K562 (cell line): Measurements from ENCODE around the gene SEBOX. TPM values are rescaled to one million over a fixed set of nuclear protein-coding genes. Genes with fewer than 3 reads are reported as not detected.
A peak's percentile ranks its signal among the peaks of the same experiment; 100 is the strongest.

ENCODE experiments used
- ATAC-seq: fragments of 200-7000 bp; cut with Tn5 transposase; 3 replicates; pipeline ENCODE4 v1.9.1; 2020; ENCODE audit warnings: moderate library complexity
- BruUV-seq: library from RNA; stranded (reverse); fragments of 400-500 nt; replicated peaks from 2 replicates; lab custom pipeline; 2021; lab: Mats Ljungman, UMichigan
- CTCF ChIA-PET: fragments of 300-600 bp; formaldehyde crosslinking; extraction: SDS; loops from one replicate; lab custom pipeline; 2021; ENCODE audit warnings: low intra/inter-chr PET ratio; lab: Yijun Ruan, JAX
- POLR2A ChIA-PET: fragments of 300-600, 350-650 bp; sonication (Branson Sonifier 250); formaldehyde crosslinking; extraction: SDS; loops from one replicate; lab custom pipeline; 2021; ENCODE audit warnings: antibody characterized with exemption, inconsistent platforms; lab: Yijun Ruan, JAX
- DNase-seq, 4 experiments: peaks; one replicate each; pipeline versions ENCODE4 v3.0.0 to v3.0.0-alpha.2; 2011 to 2018; ENCODE audit warnings: low spot score in 3 of 4, mixed read lengths in 3 of 4; ENCODE audit errors: extremely low read depth in 1 of 4
- FAIRE-seq: peaks from 2 replicates; lab custom pipeline; 2011; peaks lifted over from hg19 to GRCh38; lab: Jason Lieb, UNC
- H2AFZ ChIP-seq: 2 replicates; pipeline ENCODE4 v1.6.0; 2011; ENCODE audit warnings: low read depth, low read length, control low read depth, inconsistent platforms
- H3K27ac ChIP-seq: fragments of 200-600 bp; 3 replicates; pipeline ENCODE4 v1.8.0; 2011; ENCODE audit warnings: low read depth, mild to moderate bottlenecking, control low read depth, inconsistent platforms, low read length, moderate library complexity, mixed read lengths; ENCODE audit errors: extremely low read depth
- H3K27me3 ChIP-seq, 2 experiments: fragments of 300-600 bp in 1 of 2; 2 replicates in 1 of 2; 3 replicates in 1 of 2; pipeline versions ENCODE4 v1.6.0 to v1.8.0; 2011; ENCODE audit warnings: inconsistent platforms in 2 of 2, low read length in 2 of 2, mild to moderate bottlenecking in 1 of 2, mixed read lengths in 1 of 2, moderate library complexity in 1 of 2; ENCODE audit not compliant: control insufficient read depth in 2 of 2, insufficient read depth in 2 of 2
- H3K36me3 ChIP-seq: fragments of 300-600 bp; 3 replicates; pipeline ENCODE4 v1.8.0; 2011; ENCODE audit warnings: mild to moderate bottlenecking, low read length, inconsistent platforms; ENCODE audit not compliant: control insufficient read depth, insufficient read depth
- H3K4me1 ChIP-seq, 2 experiments: fragments of 200-600 bp in 1 of 2; replicated peaks in 1 of 2; 2 replicates in 1 of 2; 3 replicates in 1 of 2; pipeline versions ENCODE4 v1.5.1 to v1.8.0; 2011; ENCODE audit warnings: inconsistent platforms in 2 of 2, low read length in 2 of 2, mild to moderate bottlenecking in 1 of 2, mixed read lengths in 1 of 2, moderate library complexity in 1 of 2; ENCODE audit not compliant: control insufficient read depth in 2 of 2, insufficient read depth in 2 of 2
- H3K4me2 ChIP-seq: 2 replicates; pipeline ENCODE4 v1.6.1; 2011; ENCODE audit warnings: low read length, control low read depth, inconsistent platforms, mixed read lengths; ENCODE audit not compliant: insufficient read depth
- H3K4me3 ChIP-seq: fragments of 200-600 bp; sonication (generic), shearing (Covaris generic); 2 replicates; pipeline ENCODE4 v1.5.1; 2016; ENCODE audit warnings: control low read depth, inconsistent platforms
- H3K79me2 ChIP-seq: fragments of 200-600 bp; 3 replicates; pipeline ENCODE4 v1.8.0; 2011; ENCODE audit warnings: low read length, inconsistent platforms; ENCODE audit not compliant: control insufficient read depth, insufficient read depth
- H3K9ac ChIP-seq, 2 experiments: 2 replicates each; pipeline versions ENCODE4 v1.6.0 to v1.6.1; 2011; ENCODE audit warnings: low read depth in 2 of 2, low read length in 2 of 2, control low read depth in 1 of 2, inconsistent platforms in 1 of 2, mild to moderate bottlenecking in 1 of 2, mixed read lengths in 1 of 2; ENCODE audit not compliant: insufficient read depth in 1 of 2
- H3K9me1 ChIP-seq: one replicate; pipeline ENCODE4 v1.6.0; 2011; ENCODE audit warnings: inconsistent platforms, mild to moderate bottlenecking, low read length, moderate library complexity; ENCODE audit not compliant: control insufficient read depth, insufficient read depth
- H3K9me3 ChIP-seq: replicated peaks from 2 replicates; pipeline ENCODE4 v1.5.1; 2011; ENCODE audit warnings: low read depth, low read length, inconsistent platforms; ENCODE audit not compliant: control insufficient read depth, insufficient read depth
- H4K20me1 ChIP-seq: replicated peaks from 2 replicates; pipeline ENCODE4 v1.6.1; 2011; ENCODE audit warnings: low read length, inconsistent platforms, mixed read lengths; ENCODE audit not compliant: control insufficient read depth, insufficient read depth
- ATF7 ChIP-seq: fragments of 450-650 bp; IDR thresholded peaks from 2 replicates; pipeline ENCODE4 v1.7.1; 2014; ENCODE audit warnings: mild to moderate bottlenecking, moderate library complexity
- CEBPB ChIP-seq: fragments of 450-650 bp; IDR thresholded peaks from 2 replicates; pipeline ENCODE4 v1.6.1; 2016; ENCODE audit warnings: missing genetic modification characterization, missing compliant biosample characterization
- CEBPG ChIP-seq, 3 experiments: fragments of 200-800 bp in 1 of 3; sonication (Bioruptor generic) in 1 of 3; sonication (generic) in 1 of 3; formaldehyde crosslinking in 1 of 3; IDR thresholded peaks in 2 of 3; conservative IDR thresholded peaks in 1 of 3; 2 replicates each; pipeline versions ENCODE4 v1.6.1 to v1.8.0; 2016 to 2022; ENCODE audit warnings: missing compliant biosample characterization in 2 of 3, missing genetic modification characterization in 2 of 3, mild to moderate bottlenecking in 1 of 3, missing genetic modification reagents in 1 of 3
- CTBP1 ChIP-seq: fragments of 450-650 bp; IDR thresholded peaks from 2 replicates; pipeline ENCODE4 v1.6.1; 2016; ENCODE audit warnings: borderline replicate concordance
- E2F3 ChIP-seq: fragments of 250-450 bp; sonication (Bioruptor Pico); IDR thresholded peaks from 2 replicates; pipeline ENCODE4 v1.4.0; 2020; ENCODE audit warnings: mild to moderate bottlenecking
- HDAC6 ChIP-seq: IDR thresholded peaks from 2 replicates; pipeline ENCODE4 v1.6.1; 2012; ENCODE audit warnings: low read depth, mild to moderate bottlenecking, control low read depth, inconsistent platforms, low read length, moderate library complexity
- JUN ChIP-seq, 2 experiments: sonication (generic) in 1 of 2; formaldehyde crosslinking in 1 of 2; IDR thresholded peaks; 2 replicates each; pipeline versions ENCODE4 v1.6.1 to v1.8.0; 2012 to 2022; ENCODE audit warnings: borderline replicate concordance in 2 of 2, mild to moderate bottlenecking in 2 of 2, improper control_type of control experiment in 1 of 2, low read depth in 1 of 2, low read length in 1 of 2, missing genetic modification reagents in 1 of 2
- JUND ChIP-seq, 2 experiments: IDR thresholded peaks; 2 replicates in 1 of 2; 3 replicates in 1 of 2; pipeline ENCODE4 v1.6.1; 2011; ENCODE audit warnings: borderline replicate concordance in 2 of 2, low read depth in 2 of 2, low read length in 2 of 2, improper control_type of control experiment in 1 of 2, missing biosample characterization in 1 of 2, missing genetic modification characterization in 1 of 2, missing genetic modification reagents in 1 of 2
- MAFK ChIP-seq: IDR thresholded peaks from 2 replicates; pipeline ENCODE4 v1.6.1; 2011; ENCODE audit warnings: low read length, improper control_type of control experiment
- PCBP2 ChIP-seq: fragments of 200-400 bp; formaldehyde crosslinking; IDR thresholded peaks from 2 replicates; pipeline ENCODE4 v1.6.1; 2018; ENCODE audit warnings: low read length, low read depth, mild to moderate bottlenecking, moderate library complexity; ENCODE audit not compliant: poor library complexity, severe bottlenecking
- RCOR1 ChIP-seq, 2 experiments: IDR thresholded peaks; 2 replicates each; pipeline ENCODE4 v1.6.1; 2012; ENCODE audit warnings: low read depth in 2 of 2, low read length in 2 of 2, borderline replicate concordance in 1 of 2, improper control_type of control experiment in 1 of 2
- SOX6 ChIP-seq: fragments of 450-650 bp; IDR thresholded peaks from 2 replicates; pipeline ENCODE4 v1.6.1; 2014; ENCODE audit warnings: mild to moderate bottlenecking
- WHSC1 ChIP-seq: IDR thresholded peaks from one replicate; pipeline ENCODE4 v1.6.1; 2012; ENCODE audit warnings: low read length, control low read depth, inconsistent platforms
- ZNF253 ChIP-seq: fragments of 250-450 bp; sonication (Bioruptor Pico); conservative IDR thresholded peaks from 2 replicates; pipeline ENCODE4 v1.6.1; 2021; ENCODE audit warnings: mild to moderate bottlenecking
- ZNF431 ChIP-seq: sonication (generic); formaldehyde crosslinking; IDR thresholded peaks from 2 replicates; pipeline ENCODE4 v1.8.0; 2022; ENCODE audit warnings: mild to moderate bottlenecking, missing genetic modification reagents
- WGBS: fragments of 100-300 bp; shearing (Covaris generic); methylation state at CpG from one replicate; pipeline ENCODE4 v1.1.6; 2016; ENCODE audit warnings: low coverage, mixed read lengths; ENCODE audit not compliant: insufficient coverage; ENCODE audit errors: missing lambda C conversion rate; 5-methylcytosine and 5-hydroxymethylcytosine counted together
- in situ Hi-C: fragments of 300-500 bp; cut with MboI; formaldehyde crosslinking; loops from 4 replicates; pipeline ENCODE4 v1.15.0; 2018; ENCODE audit warnings: inconsistent platforms, mixed read lengths
- intact Hi-C: fragments of 100-400 bp; cut with micrococcal nuclease; formaldehyde crosslinking; loops from 2 replicates; pipeline ENCODE4 v1.14.2; 2022
- polyA plus RNA-seq, 8 experiments: library from polyadenylated mRNA; depleted of rRNA in 4 of 8; stranded (reverse) in 5 of 8; unstranded in 3 of 8; fragments of >200 nt; fragmentation: Nextera tagmentation in 2 of 8; fragmentation: Illumina TruSeq in 1 of 8; extraction: Ambion mirVana in 2 of 8; extraction: Trizol in 1 of 8; gene quantifications; 2 replicates each; pipeline versions ENCODE4 v1.2.1 to v1.2.3, GENCODE V29; 2011 to 2014; ENCODE audit warnings: inconsistent platforms in 1 of 8, missing spikeins in 1 of 8
- total RNA-seq, 7 experiments: library from RNA; depleted of rRNA in 6 of 7; stranded (reverse); fragments of >200 nt in 6 of 7; fragmentation: Illumina TruSeq in 2 of 7; extraction: Trizol in 2 of 7; gene quantifications; 2 replicates each; pipeline versions ENCODE4 v1.2.1 to v1.2.3, GENCODE V29; 2011 to 2021; ENCODE audit warnings: low replicate concordance in 1 of 7
- TF ChIP-seq, protein P1 (sequence below): fragments of 450-650 bp; IDR thresholded peaks from 2 replicates; pipeline ENCODE4 v1.6.1; 2016; ENCODE audit warnings: low read depth, mild to moderate bottlenecking, moderate library complexity
- TF ChIP-seq, protein P2 (sequence below), 2 experiments: fragments of 450-650 bp in 1 of 2; sonication (generic) in 1 of 2; formaldehyde crosslinking in 1 of 2; IDR thresholded peaks in 1 of 2; conservative IDR thresholded peaks in 1 of 2; 2 replicates each; pipeline versions ENCODE4 v1.6.1 to v1.8.1; 2016 to 2023; ENCODE audit warnings: mild to moderate bottlenecking in 2 of 2, moderate library complexity in 2 of 2, inconsistent platforms in 1 of 2, missing genetic modification reagents in 1 of 2

Gene SEBOX
- total and polyA plus RNA-seq, 9 of the 15 experiments (the other 6 are each of a cell fraction or from before 2014, with no cell fraction given) = not detected

DNA sequence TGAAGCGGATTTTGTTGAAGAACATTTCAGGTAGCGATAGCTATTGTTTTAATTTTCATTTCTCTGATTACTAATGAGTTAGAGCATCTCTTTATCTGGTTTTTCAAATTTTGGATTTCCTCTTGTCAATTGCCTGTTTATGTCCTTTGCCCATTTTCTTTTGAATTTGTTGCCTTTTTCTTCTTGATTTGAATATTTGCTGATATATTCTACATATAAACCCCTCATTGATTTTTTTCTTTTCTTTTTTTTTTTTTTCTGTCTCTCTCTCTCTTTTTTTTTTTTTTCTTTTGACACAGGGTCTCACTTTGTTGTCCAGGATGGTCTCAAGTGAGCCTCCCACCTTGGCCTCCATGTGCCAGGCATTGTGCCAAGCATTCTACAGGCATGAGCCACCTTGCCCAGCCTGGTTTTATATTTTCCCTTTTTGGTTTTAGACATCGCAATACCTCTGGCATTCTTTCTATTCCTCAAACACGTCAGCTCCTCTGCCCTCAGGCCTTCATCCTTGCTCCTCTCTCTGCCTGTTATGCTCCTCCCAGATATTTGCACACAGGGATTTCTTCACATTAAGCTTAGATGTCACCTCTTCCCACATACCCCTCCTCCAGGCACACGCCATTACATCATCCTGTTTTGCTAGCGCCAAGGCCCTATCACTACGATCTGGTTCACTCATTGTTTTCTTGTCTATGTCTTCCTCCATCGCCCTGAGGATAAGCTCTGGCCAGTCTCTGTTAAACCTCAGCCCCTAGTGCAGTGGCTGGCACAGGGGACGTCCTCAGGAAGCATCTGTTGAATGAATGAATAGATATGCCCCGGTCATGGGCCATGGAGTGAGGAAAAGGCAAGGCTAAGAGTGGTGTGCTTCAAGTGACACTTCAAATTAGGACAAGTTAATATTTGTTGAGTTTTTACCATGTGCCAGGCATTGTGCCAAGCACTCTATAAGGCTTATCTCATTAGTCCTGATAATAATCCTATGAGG, 15.1 kb upstream of the SEBOX start:
- ATAC-seq = peak; percentile 50; the same call in 2 of the 3 replicates
- Histone ChIP-seq H3K9me3 (no peaks in the 10 kb centered on the region), H3K4me3 (no peak overlapping the region), H2AFZ (no peak overlapping the region), H3K9ac (no peak overlapping the region), H3K9me1 (no peaks in the 10 kb centered on the region), H3K79me2 (no peaks in the 10 kb centered on the region), H3K4me2 (no peak overlapping the region; the same call in 1 of the 2 replicates), H4K20me1 (no peaks in the 10 kb centered on the region; the same call in 1 of the 2 replicates), H3K27ac (no peak overlapping the region), H3K4me1 (peaks cover 3 to 19% of the 10 kb centered on the region in 2 experiments; a peak in 4 of 5 replicates), H3K27me3 (peaks cover 11 to 28% of the 10 kb centered on the region in 2 experiments; a peak in 3 of 5 replicates), H3K36me3 (no peaks in the 10 kb centered on the region)
- ChIA-PET CTCF (interaction anchor here (0.6 kb wide), 1 partner anchor 52 kb away, joined by 6 read pairs; no protein-coding TSS in a partner anchor), POLR2A (interaction anchor here (0.6 to 1.9 kb wide), 4 partner anchors 10 to 399 kb away, joined by 3 to 6 read pairs (median 4); partner anchors contain the start of gene VTN)
- BruUV-seq = no TSS peak
- no peak for DNase-seq
- WGBS = 27% methylated on average over 10 of the region's 10 CpGs
- in situ Hi-C loops = no loop called here
- intact Hi-C loops = loop anchor here (5.0 kb wide), 1 partner anchor 37 kb away; no protein-coding TSS in a partner anchor
- no peak for FAIRE-seq
- TF ChIP-seq, protein P1, sequence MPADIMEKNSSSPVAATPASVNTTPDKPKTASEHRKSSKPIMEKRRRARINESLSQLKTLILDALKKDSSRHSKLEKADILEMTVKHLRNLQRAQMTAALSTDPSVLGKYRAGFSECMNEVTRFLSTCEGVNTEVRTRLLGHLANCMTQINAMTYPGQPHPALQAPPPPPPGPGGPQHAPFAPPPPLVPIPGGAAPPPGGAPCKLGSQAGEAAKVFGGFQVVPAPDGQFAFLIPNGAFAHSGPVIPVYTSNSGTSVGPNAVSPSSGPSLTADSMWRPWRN = peak; percentile 52
- peak; percentile 54; the same call in 1 of the 2 replicates for TF ChIP-seq JUND (IDR thresholded peaks at IDR 0.05; ENCODE audit: borderline replicate concordance, low read depth, low read length)
- peak; percentile 69; the same call in 1 of the 3 replicates for TF ChIP-seq JUND (tag; IDR thresholded peaks at IDR 0.05; ENCODE audit: borderline replicate concordance, low read depth, low read length)
- TF ChIP-seq HDAC6 = no peak
- TF ChIP-seq JUN (IDR thresholded peaks at IDR 0.05; ENCODE audit: borderline replicate concordance, low read depth, low read length) = peak; percentile 28; the same call in 1 of the 2 replicates
- TF ChIP-seq JUN (CRISPR knock-in tag; IDR thresholded peaks at IDR 0.05; ENCODE audit: borderline replicate concordance) = no peak
- peak; percentile 89 for TF ChIP-seq ATF7
- peak; percentile 56; the same call in 1 of the 2 replicates for TF ChIP-seq CTBP1
- peak; percentile 84 for TF ChIP-seq CEBPB (tag)
- TF ChIP-seq PCBP2 = no peak
- TF ChIP-seq SOX6 = peak; percentile 77
- TF ChIP-seq ZNF253 (CRISPR knock-in tag) = no peak
- TF ChIP-seq CEBPG (CRISPR knock-in tag; IDR thresholded peaks at IDR 0.05) = peak; percentile 54; the same call in 1 of the 2 replicates
- peak; percentile 85 to 95 for TF ChIP-seq CEBPG (tag; conservative IDR thresholded peaks at IDR 0.05 in 1 of 2, IDR thresholded peaks at IDR 0.05 in 1 of 2)
- no peak for TF ChIP-seq ZNF431 (CRISPR knock-in tag)
- peak in 1 of 2 experiments; percentile 31; a peak in 1 of 4 replicates for TF ChIP-seq RCOR1 (IDR thresholded peaks at IDR 0.05; ENCODE audit: borderline replicate concordance in 1 of 2, low read depth in 2 of 2, low read length in 2 of 2)
- TF ChIP-seq E2F3 (CRISPR knock-in tag) = no peak
- TF ChIP-seq, protein P2, sequence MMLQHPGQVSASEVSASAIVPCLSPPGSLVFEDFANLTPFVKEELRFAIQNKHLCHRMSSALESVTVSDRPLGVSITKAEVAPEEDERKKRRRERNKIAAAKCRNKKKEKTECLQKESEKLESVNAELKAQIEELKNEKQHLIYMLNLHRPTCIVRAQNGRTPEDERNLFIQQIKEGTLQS (IDR thresholded peaks at IDR 0.05) = peak; percentile 85
- TF ChIP-seq, protein P2 (CRISPR knock-in tag; conservative IDR thresholded peaks at IDR 0.05) = no peak
- no peak for TF ChIP-seq MAFK
- TF ChIP-seq WHSC1 = no peak
